Stimulated activated CD4-positive, alpha-beta T cell treated with anti-CD3 and anti-CD28 coated beads, Interleukin-15, amount 100 ng/mL, for 1 hour (primary cell): ENCODE results near the gene KIF1A.
"Not testable (repeated sequence)": the region's sequence is repeated elsewhere in the genome, so short reads cannot be mapped to it uniquely, and the experiment has no call there.

ENCODE experiments used
- DNase-seq, 2 donors: peaks; one replicate each; pipeline ENCODE4 v3.0.0-alpha.2; 2020; ENCODE audit warnings: low read depth in 1 of 2, low spot score in 1 of 2

The KIF1A gene

GRCh38 chr2:240789051-240789453 lies 31.0 kb downstream of the KIF1A start:
- no peak for DNase-seq

- DNase-seq = no peak
Observed at GRCh38 chr2:240788482-240788881, 31.5 kb downstream of the KIF1A start.

GRCh38 chr2:240787521-240788472 lies 32.2 kb downstream of the KIF1A start:
- DNase-seq = no peak

- no peak for DNase-seq
Observed at GRCh38 chr2:240786871-240787311, 33.1 kb downstream of the KIF1A start.

GRCh38 chr2:240786355-240786841 lies 33.6 kb downstream of the KIF1A start:
- no peak for DNase-seq

GRCh38 chr2:240785424-240786335 lies 34.3 kb downstream of the KIF1A start:
- no peak for DNase-seq

- no peak for DNase-seq
Observed at GRCh38 chr2:240784629-240785423, 35.2 kb downstream of the KIF1A start.

- no peak for DNase-seq
Observed at GRCh38 chr2:240783819-240784621, 36.0 kb downstream of the KIF1A start.

- DNase-seq = no peak
Observed at GRCh38 chr2:240782886-240783818, 36.9 kb downstream of the KIF1A start.

- DNase-seq = no peak
Observed at GRCh38 chr2:240782221-240782885, 37.7 kb downstream of the KIF1A start.

- no peak for DNase-seq
Observed at GRCh38 chr2:240781471-240782220, 38.4 kb downstream of the KIF1A start.

GRCh38 chr2:240780023-240780700 lies 39.9 kb downstream of the KIF1A start:
- DNase-seq = no peak

GRCh38 chr2:240779250-240779832 lies 40.7 kb downstream of the KIF1A start:
- not testable (repeated sequence) for DNase-seq

GRCh38 chr2:240778426-240778825 lies 41.6 kb downstream of the KIF1A start:
- DNase-seq = no peak

GRCh38 chr2:240777456-240778212 lies 42.4 kb downstream of the KIF1A start:
- no peak for DNase-seq

GRCh38 chr2:240775905-240776304 lies 44.1 kb downstream of the KIF1A start:
- DNase-seq = no peak
